HG03175 (cell line): Measurements from ENCODE around the gene BCL11B.

Experiments
- ATAC-seq: cut with Tn5 transposase; IDR thresholded peaks from one replicate; pipeline ENCODE4 v1.9.1; 2021; ENCODE audit warnings: mild to moderate bottlenecking, moderate library complexity; ENCODE audit not compliant: unreplicated experiment

The BCL11B gene

DNA sequence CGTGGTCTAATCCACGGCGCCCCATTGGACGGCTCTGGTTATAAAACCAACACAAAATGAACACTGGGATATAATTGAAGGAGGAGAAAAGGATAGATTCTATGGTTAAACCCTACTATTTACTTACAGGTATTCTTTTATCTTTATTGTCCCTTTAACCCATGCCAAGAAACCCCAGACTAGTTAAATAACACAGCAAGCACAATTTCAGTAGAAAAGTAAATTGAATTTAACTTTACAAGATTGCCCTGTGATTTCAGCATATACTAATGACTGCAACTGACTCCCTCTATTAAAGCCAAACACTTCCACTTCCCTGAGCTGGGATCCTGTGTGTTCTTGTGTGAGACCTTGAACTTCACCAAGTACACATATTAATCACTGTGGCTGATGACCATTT, 45.3 kb downstream of the BCL11B start:
- no peak for ATAC-seq

DNA sequence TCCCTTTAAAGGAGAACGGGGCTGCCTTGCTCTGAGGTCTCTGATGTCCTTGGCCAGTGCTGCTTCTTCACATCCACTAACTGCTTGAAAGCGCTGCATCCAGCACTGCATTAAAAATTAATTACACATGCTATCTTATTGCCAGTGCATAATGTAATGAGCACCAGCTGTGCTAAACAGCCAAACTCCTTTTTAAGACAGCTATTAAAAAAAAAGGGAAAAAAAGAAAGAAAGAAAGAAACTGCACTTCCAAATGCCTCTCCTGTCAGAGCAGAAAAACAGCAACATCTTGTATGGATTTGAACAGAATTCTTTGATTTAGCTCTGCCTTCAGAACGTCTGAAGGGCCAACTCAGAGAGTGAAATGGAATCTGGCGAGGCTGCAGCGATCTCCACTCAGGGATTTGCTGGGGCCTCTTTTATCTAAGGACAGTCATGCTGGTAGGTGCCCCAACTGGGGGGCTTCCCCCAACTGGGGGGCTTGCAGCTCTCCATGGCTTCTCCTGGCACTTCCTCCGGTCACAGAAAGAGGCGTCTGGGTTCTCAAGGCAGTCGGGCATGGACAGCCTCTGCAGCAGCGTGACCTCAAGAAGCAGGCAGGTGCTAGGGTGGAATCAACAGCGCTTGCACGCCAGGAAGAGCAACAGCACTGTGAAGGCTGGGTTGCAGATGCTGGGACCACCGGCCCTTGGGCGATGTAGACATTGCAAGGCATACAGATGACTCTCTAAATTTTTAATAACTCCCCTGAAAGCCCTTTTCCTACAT, 46.4 kb downstream of the BCL11B start:
- ATAC-seq, result no peak

- no peak for ATAC-seq
Measured at GRCh38 chr14:99224948-99225347, 47.0 kb downstream of the BCL11B start.

DNA sequence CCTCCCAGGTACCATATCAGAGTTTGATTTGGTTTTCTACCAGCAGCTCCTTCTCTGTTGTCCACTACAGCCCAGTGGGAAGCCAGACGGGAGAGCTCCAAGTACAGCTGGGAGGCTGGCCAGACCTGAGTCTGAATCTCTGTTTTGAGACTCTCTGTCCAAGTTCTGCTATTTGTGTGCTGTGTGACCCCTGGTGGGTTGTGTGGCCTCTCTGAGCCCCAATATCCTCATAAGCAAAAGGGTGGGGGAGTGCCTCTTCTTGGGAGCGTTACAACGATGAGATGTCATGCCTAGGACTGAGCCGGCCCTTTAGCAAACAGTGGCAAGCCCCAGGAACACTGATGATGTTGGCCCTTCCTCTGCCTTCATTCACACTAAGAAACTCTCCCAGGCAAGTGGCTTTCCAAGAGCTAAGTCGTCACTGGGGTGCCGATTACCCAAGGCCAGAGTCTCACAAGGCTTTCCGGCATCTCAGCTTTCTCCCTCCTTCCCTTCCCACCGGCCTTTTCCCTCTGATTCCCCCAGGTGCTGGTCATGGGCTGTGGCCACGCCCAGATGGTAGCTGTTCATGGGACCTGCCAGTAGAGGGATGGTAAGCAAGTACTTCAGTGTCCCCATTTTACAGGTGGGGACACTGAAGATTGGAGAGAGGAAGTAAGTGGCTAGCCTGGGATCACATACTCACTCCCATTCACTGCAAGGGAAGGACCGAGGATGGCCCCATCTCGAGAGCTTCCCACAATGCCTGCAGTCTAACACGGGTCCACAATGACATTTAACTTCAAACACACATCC, 47.7 kb downstream of the BCL11B start:
- no peak for ATAC-seq

- ATAC-seq, result no peak
Measured at GRCh38 chr14:99221445-99221844, 50.6 kb downstream of the BCL11B start.

DNA sequence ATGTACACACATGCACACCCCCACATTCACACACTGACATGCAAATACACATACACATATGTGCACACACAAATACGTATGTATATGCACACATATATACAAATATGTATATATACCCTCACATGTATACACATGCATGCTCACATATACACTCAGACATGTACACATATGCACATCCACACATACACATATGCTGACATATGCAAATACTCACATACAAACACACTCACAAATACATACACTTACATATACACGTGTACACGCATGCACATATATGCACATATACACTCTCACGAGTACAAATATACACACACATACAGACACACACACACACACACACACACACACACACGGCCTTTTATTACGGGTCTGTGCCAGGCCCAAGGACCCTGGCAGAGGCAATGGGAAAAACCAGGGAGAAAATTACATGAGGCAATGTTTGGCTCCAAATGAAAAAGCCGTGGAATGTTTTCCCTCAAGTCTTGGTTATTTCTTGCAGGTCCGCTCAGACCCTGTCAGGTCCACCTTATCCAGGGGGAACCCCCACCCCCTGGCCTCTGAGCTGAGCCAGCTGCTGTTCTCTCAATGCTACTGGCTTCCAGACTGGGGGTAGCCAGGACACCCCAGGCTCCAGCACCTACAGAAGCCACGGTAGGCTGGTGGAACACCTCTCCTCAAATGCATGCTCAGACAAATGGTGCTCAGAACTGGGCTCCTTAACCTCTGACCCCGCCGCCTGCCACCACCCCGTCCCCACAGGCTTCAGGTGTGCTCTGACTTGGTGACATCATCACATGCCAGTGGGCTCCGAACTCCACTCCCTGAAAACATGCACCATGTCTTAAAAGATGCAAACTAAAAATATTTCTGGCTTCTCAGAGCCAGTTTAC, 54.7 kb downstream of the BCL11B start:
- no peak for ATAC-seq

GRCh38 chr14:99216191-99216590, 55.8 kb downstream of the BCL11B start:
- no peak for ATAC-seq

DNA sequence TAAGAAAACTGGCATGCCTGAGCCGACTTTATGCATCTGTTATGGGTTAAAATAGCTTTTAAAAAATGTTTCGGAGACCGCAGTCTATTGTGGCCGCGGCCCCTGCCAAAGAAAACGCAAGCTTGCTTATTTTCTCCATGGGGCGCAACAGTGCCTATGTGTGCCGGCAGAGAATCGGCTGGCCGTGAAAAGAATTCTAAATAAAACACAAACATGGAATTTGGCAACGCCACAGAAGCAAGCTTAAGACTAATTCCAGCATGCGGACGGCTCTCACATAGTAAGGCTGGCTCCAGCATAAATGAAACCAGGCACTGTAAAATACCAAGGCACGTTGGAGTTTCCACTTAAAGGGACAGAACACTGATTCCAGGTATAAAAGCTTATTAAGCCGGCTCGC, 56.7 kb downstream of the BCL11B start:
- no peak for ATAC-seq

GRCh38 chr14:99214701-99215100, 57.3 kb downstream of the BCL11B start:
- ATAC-seq, result no peak

DNA sequence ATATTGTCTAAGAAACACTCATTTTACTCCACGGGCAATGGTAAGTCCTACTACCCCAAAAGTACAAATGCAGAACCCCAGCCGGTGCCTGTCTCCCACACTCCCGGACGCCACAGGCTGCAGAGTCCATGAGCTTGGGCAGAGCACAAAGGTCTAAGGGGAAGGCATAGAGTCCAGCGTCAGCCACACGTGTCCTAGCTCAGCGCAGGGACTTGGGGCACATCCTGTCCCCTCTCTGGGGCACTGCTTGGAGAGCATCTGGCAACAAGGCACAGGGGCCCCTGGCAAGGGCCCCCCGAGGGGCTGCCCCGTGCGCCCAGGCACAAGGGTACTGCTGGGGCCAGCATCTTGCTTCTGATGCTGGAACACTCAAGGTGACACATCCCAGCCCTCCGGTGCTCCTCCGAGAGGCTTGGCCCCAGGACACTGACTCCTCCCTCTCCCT, 58.4 kb downstream of the BCL11B start:
- ATAC-seq, result no peak

DNA sequence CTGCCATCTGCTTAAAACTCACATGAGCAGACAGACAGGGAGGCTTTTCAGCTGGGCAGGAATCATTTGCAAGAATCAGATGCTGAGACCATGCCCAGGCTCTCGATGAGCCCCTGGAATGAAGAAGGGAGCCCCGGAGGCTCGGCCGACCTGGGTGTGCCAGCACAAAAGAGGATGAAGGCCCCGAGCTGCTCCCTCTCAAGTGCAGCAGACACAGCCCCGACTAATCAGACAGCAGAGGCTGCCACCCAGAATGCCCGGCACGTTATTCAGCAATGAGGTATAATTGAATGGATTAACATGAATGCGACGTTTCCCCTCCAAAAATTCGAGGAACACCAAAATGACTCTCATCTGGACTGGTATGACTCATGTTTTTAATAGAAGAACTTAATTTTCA, 58.9 kb downstream of the BCL11B start:
- ATAC-seq, result no peak

DNA sequence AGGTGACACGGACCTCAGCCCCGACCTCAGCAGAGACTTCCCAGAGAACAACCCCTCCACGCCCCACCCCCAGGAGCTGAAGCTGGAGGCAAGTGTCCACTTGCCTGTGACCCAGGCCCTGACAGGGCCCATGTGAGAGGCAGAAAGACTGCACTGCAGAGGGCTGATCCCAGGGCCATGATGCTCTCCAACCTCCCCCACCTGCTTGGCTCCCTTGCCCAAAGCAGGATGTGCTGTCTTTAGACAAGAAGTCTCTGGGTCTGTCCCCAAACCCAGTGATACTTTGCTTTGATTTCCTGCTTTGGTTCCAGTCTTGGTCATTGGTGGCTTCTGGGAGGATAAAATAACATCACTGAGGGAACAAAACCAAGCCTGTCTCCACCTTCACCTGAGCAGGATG, 59.4 kb downstream of the BCL11B start:
- no peak for ATAC-seq

- ATAC-seq, result no peak
Measured at GRCh38 chr14:99212199-99212598, 59.8 kb downstream of the BCL11B start.

GRCh38 chr14:99211410-99211809, 60.6 kb downstream of the BCL11B start:
- ATAC-seq, result no peak

GRCh38 chr14:99210333-99210732, 61.7 kb downstream of the BCL11B start:
- ATAC-seq, result no peak

DNA sequence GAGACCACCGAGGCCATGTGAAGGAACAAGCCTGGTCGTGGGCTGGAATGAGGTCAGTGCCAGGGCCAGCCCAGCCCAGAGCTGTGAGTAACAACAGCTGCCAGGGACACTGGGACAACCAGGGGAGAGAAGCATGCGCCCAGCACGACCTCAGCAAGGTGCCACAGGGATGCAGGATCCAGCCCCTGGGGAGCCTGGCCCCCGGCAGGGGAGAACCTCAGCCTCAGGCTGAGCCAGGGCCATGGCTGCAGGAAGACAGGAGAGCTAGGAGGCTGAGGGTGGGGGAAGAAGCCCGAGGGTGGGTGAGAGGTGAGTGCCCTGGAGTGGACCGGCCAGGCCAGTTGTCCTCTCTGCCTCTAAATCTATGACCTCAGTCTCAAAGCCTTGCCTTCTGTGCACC, 62.6 kb downstream of the BCL11B start:
- no peak for ATAC-seq

- no peak for ATAC-seq
Measured at GRCh38 chr14:99208318-99208717, 63.7 kb downstream of the BCL11B start.

- no peak for ATAC-seq
Measured at GRCh38 chr14:99207456-99207855, 64.5 kb downstream of the BCL11B start.

- ATAC-seq, result no peak
Measured at GRCh38 chr14:99206090-99206489, 65.9 kb downstream of the BCL11B start.

DNA sequence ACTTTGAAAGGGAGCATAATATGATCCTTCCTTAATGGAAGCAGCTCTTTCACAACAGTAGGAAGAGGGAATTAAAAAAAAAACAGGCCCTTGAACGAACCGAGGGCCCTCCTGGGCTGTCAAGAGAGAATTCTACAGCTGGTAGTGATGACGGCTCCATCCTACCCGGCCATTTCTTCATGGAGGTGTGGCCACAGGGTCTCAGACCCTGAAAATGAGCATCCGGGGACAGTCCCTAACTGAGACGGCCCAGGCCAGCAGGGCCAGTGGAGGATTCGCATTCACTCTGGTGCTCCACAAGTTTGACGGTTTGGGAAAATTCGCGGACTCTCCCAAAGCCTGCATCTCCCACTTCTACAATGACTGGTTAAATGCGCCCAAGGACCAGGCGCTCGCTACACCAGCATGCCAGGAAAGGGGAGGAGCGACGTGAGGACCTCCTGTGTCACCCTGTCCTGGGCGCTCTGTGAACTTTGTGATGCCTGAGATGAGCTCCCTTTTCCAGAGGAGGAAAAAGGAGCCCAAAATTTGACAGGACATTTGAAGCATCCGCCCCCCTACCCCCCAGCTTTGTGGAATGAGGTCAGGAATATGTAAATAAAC, 66.8 kb downstream of the BCL11B start:
- ATAC-seq, result no peak

DNA sequence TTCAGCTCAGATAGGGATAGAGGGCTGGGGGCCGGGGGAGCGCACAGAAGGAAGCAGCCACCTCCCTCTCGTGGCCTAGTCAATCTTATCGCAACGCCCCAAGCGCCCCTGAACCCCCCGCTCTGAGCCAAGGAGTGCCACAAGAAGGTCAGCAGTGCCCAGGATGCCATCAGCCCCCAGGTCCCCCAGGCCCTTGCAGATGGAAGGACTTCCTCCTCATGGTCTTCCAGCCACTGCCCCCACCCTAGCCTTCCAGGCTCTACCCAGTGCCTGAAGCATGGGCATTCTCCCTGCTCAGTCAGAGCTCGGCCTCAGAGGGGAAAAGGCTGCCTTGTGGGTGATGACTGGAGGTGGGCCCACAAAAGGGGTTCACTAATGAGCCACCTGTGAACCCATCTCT, 68.2 kb downstream of the BCL11B start:
- ATAC-seq, result no peak
